Stimulated activated CD8-positive, alpha-beta memory T cell treated with anti-CD3 and anti-CD28 coated beads, Interleukin-7, amount 100 ng/mL, for 48 hours (primary cell): ENCODE data around the gene TEKTIP1.
"Not testable (repeated sequence)": the region's sequence is repeated elsewhere in the genome, so short reads cannot be mapped to it uniquely, and the experiment has no call there.

ENCODE experiments used
- DNase-seq, 2 donors: peaks; one replicate each; pipeline ENCODE4 v3.0.0-alpha.2; 2020; ENCODE audit warnings: low read depth in 1 of 2; ENCODE audit errors: extremely low read depth in 1 of 2

The TEKTIP1 gene

GRCh38 chr19:3507371-3508120, 31.4 kb upstream of the TEKTIP1 start:
- no peak for DNase-seq

- DNase-seq: not testable (repeated sequence)
Observed at GRCh38 chr19:3508121-3508661, 30.8 kb upstream of the TEKTIP1 start.

- DNase-seq: no peak
Observed at GRCh38 chr19:3508771-3509535, 30.0 kb upstream of the TEKTIP1 start.

GRCh38 chr19:3509566-3509989, 29.4 kb upstream of the TEKTIP1 start:
- DNase-seq: peak in 1 of 2 donors; percentile 50

GRCh38 chr19:3510727-3511126, 28.2 kb upstream of the TEKTIP1 start:
- no peak for DNase-seq

GRCh38 chr19:3511506-3512251, 27.3 kb upstream of the TEKTIP1 start:
- no peak for DNase-seq

GRCh38 chr19:3512562-3513228, 26.3 kb upstream of the TEKTIP1 start:
- DNase-seq: no peak

- DNase-seq: no peak
Observed at GRCh38 chr19:3513229-3514140, 25.5 kb upstream of the TEKTIP1 start.

- DNase-seq: no peak
Observed at GRCh38 chr19:3514930-3515329, 24.0 kb upstream of the TEKTIP1 start.

- DNase-seq: no peak
Observed at GRCh38 chr19:3515891-3516422, 23.0 kb upstream of the TEKTIP1 start.

- DNase-seq: no peak
Observed at GRCh38 chr19:3516675-3517207, 22.2 kb upstream of the TEKTIP1 start.

GRCh38 chr19:3517638-3518037, 21.3 kb upstream of the TEKTIP1 start:
- no peak for DNase-seq

GRCh38 chr19:3518255-3518654, 20.7 kb upstream of the TEKTIP1 start:
- no peak for DNase-seq

GRCh38 chr19:3518659-3519058, 20.3 kb upstream of the TEKTIP1 start:
- DNase-seq: no peak

GRCh38 chr19:3519126-3519525, 19.8 kb upstream of the TEKTIP1 start:
- DNase-seq: no peak

- no peak for DNase-seq
Observed at GRCh38 chr19:3520166-3521103, 18.5 kb upstream of the TEKTIP1 start.

- no peak for DNase-seq
Observed at GRCh38 chr19:3521104-3521445, 17.9 kb upstream of the TEKTIP1 start.
